M059J (cell line): Measurements from ENCODE around the gene CHST8. TPM values are rescaled to one million over a fixed set of nuclear protein-coding genes. Genes with fewer than 3 reads are reported as not detected.
"Not testable (repeated sequence)": the region's sequence is repeated elsewhere in the genome, so short reads cannot be mapped to it uniquely, and the experiment has no call there.

Experiments used
- DNase-seq: peaks from one replicate; pipeline ENCODE4 v3.0.0-alpha.2; 2012; ENCODE audit warnings: low read depth
- total RNA-seq: library from RNA; depleted of rRNA; stranded (reverse); fragments of >200 nt; shearing (Covaris generic); gene quantifications from 2 replicates; pipeline ENCODE4 v1.2.3, GENCODE V29; 2014

Gene CHST8
- total RNA-seq, 1 experiment from 2014 or later, result not detected

GRCh38 chr19:33641956-33642498 is 20.3 kb downstream of the CHST8 start:
- DNase-seq, result no peak

- DNase-seq, result no peak
Measured at GRCh38 chr19:33644284-33644836, 22.6 kb downstream of the CHST8 start.

GRCh38 chr19:33646306-33646705 is 24.6 kb downstream of the CHST8 start:
- DNase-seq, result no peak

- no peak for DNase-seq
Measured at GRCh38 chr19:33647146-33647545, 25.4 kb downstream of the CHST8 start.

GRCh38 chr19:33649627-33650305 is 28.0 kb downstream of the CHST8 start:
- peak; percentile 1 for DNase-seq

- DNase-seq, result no peak
Measured at GRCh38 chr19:33653684-33654083, 31.9 kb downstream of the CHST8 start.

GRCh38 chr19:33654840-33655508 is 33.2 kb downstream of the CHST8 start:
- no peak for DNase-seq

GRCh38 chr19:33659835-33660234 is 38.1 kb downstream of the CHST8 start:
- DNase-seq, result no peak

- DNase-seq, result no peak
Measured at GRCh38 chr19:33660410-33661124, 38.8 kb downstream of the CHST8 start.

- no peak for DNase-seq
Measured at GRCh38 chr19:33661336-33661735, 39.6 kb downstream of the CHST8 start.

- no peak for DNase-seq
Measured at GRCh38 chr19:33662391-33663092, 40.8 kb downstream of the CHST8 start.

GRCh38 chr19:33663316-33663715 is 41.6 kb downstream of the CHST8 start:
- DNase-seq, result not testable (repeated sequence)

- DNase-seq, result no peak
Measured at GRCh38 chr19:33664744-33665143, 43.0 kb downstream of the CHST8 start.

- no peak for DNase-seq
Measured at GRCh38 chr19:33665776-33666595, 44.2 kb downstream of the CHST8 start.

- no peak for DNase-seq
Measured at GRCh38 chr19:33667141-33667650, 45.4 kb downstream of the CHST8 start.

GRCh38 chr19:33667881-33668280 is 46.1 kb downstream of the CHST8 start:
- DNase-seq, result no peak

GRCh38 chr19:33668968-33669367 is 47.2 kb downstream of the CHST8 start:
- DNase-seq, result no peak

GRCh38 chr19:33669376-33669775 is 47.6 kb downstream of the CHST8 start:
- DNase-seq, result no peak

- no peak for DNase-seq
Measured at GRCh38 chr19:33670398-33670797, 48.6 kb downstream of the CHST8 start.

GRCh38 chr19:33671211-33671610 is 49.5 kb downstream of the CHST8 start:
- no peak for DNase-seq
